GM12878 (cell line): Measurements from ENCODE around the gene ASNSD1. TPM values are rescaled to one million over a fixed set of nuclear protein-coding genes. Genes with fewer than 3 reads are reported as not detected.

Experiments
- ASH2L ChIP-seq: fragments of 300-600, 200-600 bp; sonication (generic); IDR thresholded peaks from 2 replicates; pipeline ENCODE4 v1.6.1; 2017; ENCODE audit warnings: low read depth, mild to moderate bottlenecking, borderline replicate concordance
- ATF3 ChIP-seq: IDR thresholded peaks from 2 replicates; pipeline ENCODE4 v1.6.1; 2011; ENCODE audit warnings: low read depth, mild to moderate bottlenecking, low read length, moderate library complexity, borderline replicate concordance; ENCODE audit errors: extremely low read depth
- CHD2 ChIP-seq: IDR thresholded peaks from 2 replicates; pipeline ENCODE4 v1.6.1; 2011; ENCODE audit warnings: low read depth, low read length, improper control_type of control experiment, borderline replicate concordance
- CUX1 ChIP-seq: IDR thresholded peaks from 2 replicates; pipeline ENCODE4 v1.6.1; 2012; ENCODE audit warnings: improper control_type of control experiment, low read depth, low read length; ENCODE audit not compliant: insufficient replicate concordance
- ELK1 ChIP-seq: IDR thresholded peaks from 2 replicates; pipeline ENCODE4 v1.6.1; 2012; ENCODE audit warnings: low read depth, low read length, improper control_type of control experiment
- EP300 ChIP-seq, 2 experiments: fragments of 150-350 bp in 1 of 2; IDR thresholded peaks; 2 replicates each; pipeline ENCODE4 v1.6.1; 2011 to 2012; ENCODE audit warnings: low read depth in 2 of 2, low read length in 2 of 2, borderline replicate concordance in 1 of 2, improper control_type of control experiment in 1 of 2, inconsistent platforms in 1 of 2; ENCODE audit not compliant: control insufficient read depth in 1 of 2
- FOXK2 ChIP-seq: fragments of 450-650 bp; IDR thresholded peaks from 2 replicates; pipeline ENCODE4 v1.6.1; 2017; ENCODE audit warnings: mild to moderate bottlenecking, moderate library complexity
- FOXM1 ChIP-seq: IDR thresholded peaks from 2 replicates; pipeline ENCODE4 v1.6.1; 2012; ENCODE audit warnings: low read depth, mild to moderate bottlenecking, inconsistent platforms, low read length, moderate library complexity
- GATAD2B ChIP-seq: fragments of 450-650 bp; conservative IDR thresholded peaks from 2 replicates; pipeline ENCODE4 v1.6.1; 2017; ENCODE audit warnings: low read depth, mild to moderate bottlenecking, moderate library complexity
- MTA2 ChIP-seq: fragments of 450-650 bp; IDR thresholded peaks from 2 replicates; pipeline ENCODE4 v1.6.1; 2016; ENCODE audit warnings: low read depth, mild to moderate bottlenecking, moderate library complexity
- MYC ChIP-seq: IDR thresholded peaks from 2 replicates; pipeline ENCODE4 v1.6.1; 2011; ENCODE audit warnings: mild to moderate bottlenecking, low read length, moderate library complexity, inconsistent platforms; ENCODE audit not compliant: insufficient read depth, insufficient replicate concordance, insufficient read length, severe bottlenecking
- NFYA ChIP-seq: IDR thresholded peaks from 2 replicates; pipeline ENCODE4 v1.6.1; 2011; ENCODE audit warnings: low read depth, mild to moderate bottlenecking, low read length, improper control_type of control experiment, borderline replicate concordance
- NR2C2 ChIP-seq: IDR thresholded peaks from 2 replicates; pipeline ENCODE4 v1.6.1; 2011; ENCODE audit warnings: borderline replicate concordance, low read depth; ENCODE audit not compliant: control insufficient read depth, insufficient read length
- NR2F1 ChIP-seq: fragments of 450-650 bp; conservative IDR thresholded peaks from 2 replicates; pipeline ENCODE4 v1.6.1; 2017; ENCODE audit warnings: mild to moderate bottlenecking
- POU2F2 ChIP-seq: IDR thresholded peaks from 3 replicates; pipeline ENCODE4 v1.6.1; 2011; ENCODE audit warnings: low read depth, mild to moderate bottlenecking, low read length, borderline replicate concordance
- SRF ChIP-seq, 2 experiments: IDR thresholded peaks; 2 replicates each; pipeline ENCODE4 v1.6.1; 2011; ENCODE audit warnings: low read depth in 2 of 2, low read length in 2 of 2, mild to moderate bottlenecking in 1 of 2, moderate library complexity in 1 of 2
- ZNF384 ChIP-seq: IDR thresholded peaks from 2 replicates; pipeline ENCODE4 v1.6.1; 2012; ENCODE audit warnings: low read depth, mild to moderate bottlenecking, low read length, improper control_type of control experiment, borderline replicate concordance
- ZNF622 ChIP-seq: fragments of 450-650 bp; IDR thresholded peaks from 2 replicates; pipeline ENCODE4 v1.6.1; 2017; ENCODE audit warnings: mild to moderate bottlenecking, inconsistent platforms
- polyA plus RNA-seq, 11 experiments: library from polyadenylated mRNA; depleted of rRNA in 4 of 11; unstranded in 6 of 11; stranded (reverse) in 5 of 11; fragments of >200 nt; fragmentation: Nextera tagmentation in 4 of 11; fragmentation: Illumina TruSeq in 1 of 11; extraction: Ambion mirVana in 4 of 11; extraction: Trizol in 1 of 11; gene quantifications; 1 replicate in 1 of 11; 2 replicates in 10 of 11; pipeline versions ENCODE4 v1.2.1 to v1.2.3, GENCODE V29; 2011 to 2016; ENCODE audit warnings: inconsistent platforms in 2 of 11, missing spikeins in 2 of 11, low read depth in 1 of 11
- total RNA-seq, 4 experiments: library from RNA; depleted of rRNA in 3 of 4; stranded (reverse); fragments of >200 nt in 3 of 4; fragmentation: Illumina TruSeq in 1 of 4; extraction: Trizol in 1 of 4; gene quantifications; 2 replicates each; pipeline versions ENCODE4 v1.2.1 to v1.2.3, GENCODE V29; 2013 to 2021

The ASNSD1 gene
- total and polyA plus RNA-seq, 10 of the 15 experiments (the other 5 are each of a cell fraction or from before 2014, with no cell fraction given): 39.1 to 89.8 (median 72.1) TPM

GRCh38 chr2:189661148-189661956 lies at the start of gene ASNSD1 (continued):
- TF ChIP-seq NFYA (no peak), FOXK2 (peak; percentile 66; the same call in 1 of the 2 replicates), GATAD2B (peak; percentile 76; the same call in 1 of the 2 replicates), MYC (peak; percentile 61), NR2C2 (no peak), CHD2 (peak; percentile 98), ATF3 (0 out of 2 replicates have a peak, but pooled peaks have one; percentile 31), NR2F1 (peak; percentile 85), ZNF384 (peak; percentile 33; the same call in 1 of the 2 replicates), ELK1 (no peak), FOXM1 (no peak), POU2F2 (peak; percentile 77; the same call in 2 of the 3 replicates), MTA2 (no peak), ZNF622 (no peak), CUX1 (no peak), SRF (IDR thresholded peaks at IDR 0.05; ENCODE audit: low read depth in 2 of 2, low read length in 2 of 2) (no peak), EP300 (IDR thresholded peaks at IDR 0.05; ENCODE audit: borderline replicate concordance in 1 of 2, control insufficient read depth in 1 of 2, low read depth in 2 of 2, low read length in 2 of 2) (no peak), ASH2L (0 out of 2 replicates have a peak, but pooled peaks have one; percentile 36)
